ENCODE measurements around the gene TRIM25.

The TRIM25 gene

GRCh38 chr17:56926704-56927103 is 12.9 kb upstream of the TRIM25 start:
- FAIRE-seq: no peak

- no peak for FAIRE-seq
Observed at GRCh38 chr17:56926270-56926669, 12.4 kb upstream of the TRIM25 start.

DNA sequence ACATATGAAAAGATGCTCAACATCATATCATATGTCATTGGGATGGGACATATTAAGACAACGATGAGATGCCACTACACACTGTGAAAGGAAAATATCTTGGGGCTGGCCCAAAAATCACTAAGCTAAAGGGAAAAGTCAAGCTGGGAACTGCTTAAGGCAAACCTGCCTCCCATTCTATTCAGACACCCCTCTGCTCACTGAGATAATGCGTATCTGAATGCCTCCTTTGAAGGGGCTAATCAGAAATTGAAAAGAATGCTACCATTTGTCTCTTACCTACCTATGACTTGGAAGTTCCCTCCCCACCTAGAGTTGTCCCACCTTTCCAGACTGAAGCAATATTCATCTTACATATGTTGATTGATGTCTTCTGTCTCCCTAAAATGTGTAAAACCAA is 11.2 kb upstream of the TRIM25 start:
- no peak for FAIRE-seq

GRCh38 chr17:56919717-56920116 is 5.9 kb upstream of the TRIM25 start:
- FAIRE-seq: no peak

DNA sequence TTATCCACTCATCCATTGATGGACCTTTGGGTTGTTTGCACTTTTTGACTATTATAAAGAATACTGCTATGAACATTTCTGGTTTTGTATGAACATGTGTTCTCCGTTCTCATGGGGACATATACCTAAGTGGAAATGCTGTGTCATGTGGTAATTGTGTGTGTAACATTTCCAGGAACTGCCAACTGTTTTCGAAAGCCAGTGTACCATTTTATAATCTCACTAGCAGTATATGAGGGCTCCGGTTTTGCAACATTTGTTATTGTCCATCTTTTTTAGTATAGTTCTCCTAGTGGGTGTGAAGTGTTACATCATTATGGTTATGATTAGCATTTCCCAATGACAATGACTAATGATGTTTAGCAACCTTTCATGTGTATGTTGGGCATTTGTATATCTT is 5.1 kb upstream of the TRIM25 start:
- no peak for FAIRE-seq

DNA sequence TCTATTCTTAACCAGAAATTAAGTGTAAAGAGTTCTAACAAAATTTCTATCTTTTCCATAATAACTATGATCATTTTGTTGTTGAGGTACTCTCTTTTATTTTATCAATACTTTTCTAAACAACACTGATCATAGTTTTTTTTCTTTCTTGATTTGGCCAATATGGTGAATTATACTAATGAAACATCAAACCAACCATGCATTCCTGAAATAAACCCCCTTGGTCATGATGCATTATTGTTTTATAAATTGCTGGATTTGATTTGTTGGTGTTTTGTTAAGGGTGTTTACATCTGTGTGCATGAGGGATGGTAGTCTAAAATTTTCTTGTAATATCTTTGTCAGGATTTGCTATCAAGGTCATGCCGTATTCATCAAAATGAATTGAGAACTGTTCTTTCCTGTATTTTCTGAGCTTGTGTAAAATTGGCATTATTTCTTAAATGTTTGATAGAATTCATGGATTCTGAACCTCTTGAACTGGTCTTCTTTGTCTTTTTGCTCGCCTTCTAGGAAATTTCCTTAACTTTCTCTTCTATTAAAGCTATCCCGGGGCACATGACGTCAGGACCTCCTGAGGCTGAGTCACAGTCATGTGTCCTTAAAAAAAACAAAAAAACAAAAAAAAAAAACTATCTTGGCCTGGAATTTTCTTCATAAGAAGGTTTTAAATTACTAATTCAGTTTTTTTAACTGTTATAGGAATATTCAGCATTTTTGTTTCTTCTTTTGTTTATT is 3.9 kb upstream of the TRIM25 start:
- FAIRE-seq: no peak

- no peak for FAIRE-seq
Observed at GRCh38 chr17:56914581-56915273, 878 bp upstream of the TRIM25 start.

- FAIRE-seq: no peak
Observed at GRCh38 chr17:56913353-56913866, 439 bp downstream of the TRIM25 start.

- FAIRE-seq: no peak
Observed at GRCh38 chr17:56913000-56913311, 893 bp downstream of the TRIM25 start.

GRCh38 chr17:56912105-56912999 is 1.5 kb downstream of the TRIM25 start:
- no peak for FAIRE-seq

- no peak for FAIRE-seq
Observed at GRCh38 chr17:56910509-56911235, 3.2 kb downstream of the TRIM25 start.

DNA sequence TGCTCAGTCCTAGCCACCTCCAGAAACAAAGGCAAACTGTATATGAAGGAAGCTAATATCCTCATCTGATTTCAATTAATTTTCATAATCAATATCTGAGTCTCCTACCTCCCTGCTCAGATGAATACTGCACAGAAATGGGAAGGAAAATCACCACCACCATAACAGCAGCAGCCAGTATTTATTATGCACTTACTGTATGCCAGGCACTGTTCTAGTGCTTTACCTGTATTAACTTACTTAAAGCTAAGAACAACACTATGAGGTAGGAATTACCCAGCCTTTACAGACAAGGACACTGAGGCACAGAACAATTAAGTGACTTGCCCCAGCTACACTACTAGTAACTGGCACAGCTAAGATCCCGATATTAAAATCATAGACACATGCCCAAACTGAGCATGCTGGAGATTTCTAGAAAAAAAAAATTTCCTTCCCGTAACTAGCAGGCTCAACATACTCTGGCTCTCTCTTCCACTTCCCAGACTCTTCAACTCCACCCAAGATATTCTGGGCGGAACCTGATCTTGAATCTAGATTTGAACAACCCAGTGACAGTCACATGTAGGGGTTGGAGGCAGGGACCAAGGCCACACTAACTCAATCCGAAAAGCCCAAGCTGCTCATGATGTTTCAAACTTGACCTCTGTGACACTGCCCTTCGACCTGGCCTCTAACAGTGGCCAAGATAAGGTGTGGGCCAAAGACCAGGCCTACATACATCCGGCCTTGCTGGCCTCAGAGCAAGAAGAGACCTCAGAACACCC is 3.9 kb downstream of the TRIM25 start:
- no peak for FAIRE-seq

DNA sequence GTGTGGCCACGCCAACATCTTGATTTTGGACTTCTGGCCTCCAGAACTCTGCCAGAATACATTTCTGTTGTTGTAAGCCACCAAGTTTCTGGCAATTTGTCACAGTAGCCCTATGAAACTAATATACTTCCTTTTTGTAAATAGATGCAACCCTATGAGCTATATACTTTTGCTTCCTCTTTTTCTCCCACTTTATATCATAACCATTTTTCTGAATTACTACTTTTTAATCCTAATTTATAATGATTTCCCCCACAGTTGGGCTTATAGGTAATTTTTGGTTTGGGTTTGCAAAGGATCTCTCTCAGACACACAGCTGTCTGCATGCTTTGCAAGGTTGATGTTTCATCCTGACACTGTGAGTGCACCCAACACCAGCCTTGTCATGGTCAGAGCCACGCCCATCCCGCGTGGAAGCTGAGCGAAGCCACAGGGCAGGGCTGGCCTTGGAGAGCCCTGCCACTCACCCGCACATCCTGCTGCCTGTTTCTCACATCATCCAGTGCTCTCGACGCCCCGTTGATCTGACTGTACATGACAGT is 5.8 kb downstream of the TRIM25 start:
- no peak for FAIRE-seq

GRCh38 chr17:56903560-56903959 is 10.3 kb downstream of the TRIM25 start:
- FAIRE-seq: no peak

GRCh38 chr17:56902348-56902747 is 11.5 kb downstream of the TRIM25 start:
- FAIRE-seq: no peak

DNA sequence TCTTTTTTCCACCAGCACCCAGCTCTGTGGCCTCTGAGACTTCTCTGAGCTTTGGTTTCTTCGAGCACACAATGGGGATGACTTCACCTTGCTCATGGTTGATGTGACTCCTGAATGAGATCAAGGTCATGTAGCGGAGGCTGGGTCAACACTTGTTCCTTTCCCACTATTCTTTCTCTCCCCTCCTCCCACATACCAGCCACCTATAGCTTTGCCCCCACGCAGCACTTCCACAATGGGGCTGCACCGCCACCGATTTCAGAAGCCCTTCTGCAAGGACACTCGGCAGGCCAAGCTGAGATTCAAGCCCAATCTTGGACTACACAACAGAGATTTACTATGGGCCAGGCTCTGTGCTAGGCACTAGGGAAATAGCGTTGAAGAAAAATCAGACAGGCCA is 14.4 kb downstream of the TRIM25 start:
- FAIRE-seq: no peak

DNA sequence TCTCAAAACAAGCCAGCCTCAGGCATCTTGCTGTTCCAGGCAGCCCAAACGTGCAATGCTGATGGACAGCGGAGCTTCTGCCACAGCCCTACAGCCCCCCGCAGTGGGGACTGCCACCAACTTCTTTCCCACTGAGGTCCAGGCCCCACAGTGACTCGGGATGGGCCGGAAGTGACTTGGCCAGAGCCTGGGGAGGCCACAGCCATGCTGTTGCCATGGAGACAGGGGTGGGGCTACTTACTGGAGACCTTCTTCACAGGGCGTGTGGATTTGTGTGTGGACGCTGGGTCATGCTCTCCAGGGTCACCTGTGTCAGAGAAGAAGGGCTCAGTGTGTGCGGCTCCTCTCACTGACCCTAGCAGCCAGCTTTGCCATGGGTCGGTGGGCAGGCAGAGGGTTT is 15.0 kb downstream of the TRIM25 start:
- no peak for FAIRE-seq

GRCh38 chr17:56897646-56898424 is 16.0 kb downstream of the TRIM25 start:
- no peak for FAIRE-seq

- FAIRE-seq: no peak
Observed at GRCh38 chr17:56896968-56897359, 16.9 kb downstream of the TRIM25 start.

- no peak for FAIRE-seq
Observed at GRCh38 chr17:56896217-56896967, 17.5 kb downstream of the TRIM25 start.
